ENCODE results near the gene SPARCL1.

The SPARCL1 gene

GRCh38 chr4:87547016-87547708 lies 18.0 kb upstream of the SPARCL1 start:
- H3K27ac ChIP-seq = peak overlapping the region; percentile 30
- no peak for TF ChIP-seq CTCF (conservative IDR thresholded peaks at IDR 0.05)

DNA sequence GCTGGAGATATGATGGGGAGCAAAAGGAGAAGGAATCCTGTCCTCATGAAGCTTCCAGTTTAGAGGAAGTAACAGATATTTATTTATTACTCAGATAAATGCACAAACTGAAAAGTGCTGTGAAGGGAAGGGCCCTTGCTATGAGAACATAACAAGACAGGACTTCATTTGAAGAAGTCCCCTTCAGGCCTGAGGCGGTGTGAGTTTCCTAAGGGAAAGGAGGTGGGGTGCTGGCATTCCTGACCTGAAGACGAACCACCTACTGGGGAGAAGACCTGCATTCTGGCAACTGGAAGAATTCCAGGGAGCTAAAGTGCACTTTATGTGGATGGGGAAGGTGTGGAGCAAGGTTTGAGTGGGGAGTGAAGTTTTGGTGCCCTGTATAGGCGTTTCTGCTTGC lies 15.9 kb upstream of the SPARCL1 start:
- no peak overlapping the region for H3K27ac ChIP-seq
- TF ChIP-seq CTCF (conservative IDR thresholded peaks at IDR 0.05) = no peak

- H3K27ac ChIP-seq = no peak overlapping the region
- peak; percentile 88 for TF ChIP-seq CTCF (conservative IDR thresholded peaks at IDR 0.05)
Measured at GRCh38 chr4:87543835-87544461, 14.8 kb upstream of the SPARCL1 start.

DNA sequence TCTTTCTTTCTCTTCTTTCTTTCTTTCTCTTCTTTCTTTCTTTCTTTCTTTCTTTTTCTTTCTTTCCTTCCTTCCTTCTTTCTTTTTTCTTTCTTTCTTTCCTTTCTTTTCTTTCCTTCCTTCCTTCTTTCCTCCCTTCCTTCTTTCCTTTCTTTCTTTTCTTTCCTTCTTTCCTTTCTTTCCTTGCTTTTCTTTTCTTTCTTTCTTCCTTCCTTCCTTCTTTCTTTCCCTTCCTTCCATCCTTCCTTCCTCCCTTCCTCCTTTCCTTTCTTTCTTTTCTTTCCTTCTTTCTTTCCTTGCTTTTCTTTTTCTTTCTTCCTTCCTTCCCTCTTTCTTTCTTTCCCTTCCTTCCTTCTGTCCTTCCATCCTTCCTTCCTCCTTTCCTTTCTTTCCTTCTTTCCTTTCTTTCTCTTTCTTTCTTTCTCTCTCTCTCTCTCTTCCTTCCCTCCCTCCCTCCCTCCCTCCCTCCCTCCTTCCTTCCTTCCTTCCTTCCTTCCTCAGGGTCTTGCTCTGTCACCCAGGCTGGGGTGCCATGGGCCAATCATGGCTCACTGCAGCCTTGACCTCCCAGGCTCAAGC lies 13.6 kb upstream of the SPARCL1 start:
- TF ChIP-seq CTCF (conservative IDR thresholded peaks at IDR 0.05) = no peak
- H3K27ac ChIP-seq = no peak overlapping the region

GRCh38 chr4:87541956-87542709 lies 13.0 kb upstream of the SPARCL1 start:
- TF ChIP-seq CTCF (conservative IDR thresholded peaks at IDR 0.05) = no peak
- no peak overlapping the region for H3K27ac ChIP-seq

DNA sequence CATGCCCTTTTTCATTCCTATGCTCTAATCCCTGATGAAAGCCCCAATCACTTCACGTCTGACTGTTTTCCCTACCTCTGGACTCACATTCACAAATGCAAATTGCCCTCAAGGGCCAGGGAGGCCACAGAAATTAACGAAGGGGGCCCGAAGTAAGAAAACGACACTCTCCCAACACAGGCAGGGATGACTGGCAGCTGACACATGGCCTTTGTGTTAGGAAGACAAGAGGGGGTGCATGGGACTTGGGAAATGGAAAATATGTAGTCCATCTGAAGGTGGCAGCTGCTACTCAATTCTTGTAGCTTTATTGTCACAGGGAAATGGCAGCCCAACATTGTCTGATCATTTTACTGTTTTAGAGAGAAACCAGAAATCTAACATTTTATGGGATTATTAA lies 12.3 kb upstream of the SPARCL1 start:
- no peak for TF ChIP-seq CTCF (conservative IDR thresholded peaks at IDR 0.05)
- no peak overlapping the region for H3K27ac ChIP-seq

Data from VCaP (cell line).